ENCODE data around the gene HSCB.

DNA sequence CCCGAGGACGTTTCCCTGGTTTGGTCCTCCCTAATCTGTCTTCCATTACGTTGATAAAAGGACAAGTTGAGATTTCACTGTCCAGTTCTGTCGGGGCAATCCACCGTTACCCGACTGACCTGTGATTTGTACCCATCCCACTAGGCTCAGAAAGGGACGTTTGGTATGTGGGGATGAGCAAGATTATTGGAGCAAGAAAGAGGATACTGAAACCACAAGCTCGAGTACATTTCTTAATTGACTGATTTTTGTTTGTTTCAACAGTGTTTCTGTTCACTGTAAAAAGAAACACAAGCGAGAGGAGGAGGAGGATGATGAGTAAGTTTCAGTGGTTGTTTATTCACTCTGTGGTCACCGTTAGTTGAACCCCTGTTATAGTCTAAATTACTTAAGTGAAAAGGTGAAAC lies 31.6 kb downstream of the HSCB start:
- TF ChIP-seq, protein P1, sequence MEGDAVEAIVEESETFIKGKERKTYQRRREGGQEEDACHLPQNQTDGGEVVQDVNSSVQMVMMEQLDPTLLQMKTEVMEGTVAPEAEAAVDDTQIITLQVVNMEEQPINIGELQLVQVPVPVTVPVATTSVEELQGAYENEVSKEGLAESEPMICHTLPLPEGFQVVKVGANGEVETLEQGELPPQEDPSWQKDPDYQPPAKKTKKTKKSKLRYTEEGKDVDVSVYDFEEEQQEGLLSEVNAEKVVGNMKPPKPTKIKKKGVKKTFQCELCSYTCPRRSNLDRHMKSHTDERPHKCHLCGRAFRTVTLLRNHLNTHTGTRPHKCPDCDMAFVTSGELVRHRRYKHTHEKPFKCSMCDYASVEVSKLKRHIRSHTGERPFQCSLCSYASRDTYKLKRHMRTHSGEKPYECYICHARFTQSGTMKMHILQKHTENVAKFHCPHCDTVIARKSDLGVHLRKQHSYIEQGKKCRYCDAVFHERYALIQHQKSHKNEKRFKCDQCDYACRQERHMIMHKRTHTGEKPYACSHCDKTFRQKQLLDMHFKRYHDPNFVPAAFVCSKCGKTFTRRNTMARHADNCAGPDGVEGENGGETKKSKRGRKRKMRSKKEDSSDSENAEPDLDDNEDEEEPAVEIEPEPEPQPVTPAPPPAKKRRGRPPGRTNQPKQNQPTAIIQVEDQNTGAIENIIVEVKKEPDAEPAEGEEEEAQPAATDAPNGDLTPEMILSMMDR (IDR thresholded peaks at IDR 0.05; ENCODE audit: low read length): no peak; the same call in 1 of the 2 replicates
- TF ChIP-seq EZH2 (IDR thresholded peaks at IDR 0.05; ENCODE audit: borderline replicate concordance, low read length): no peak
